Stimulated activated CD4-positive, alpha-beta T cell treated with anti-CD3 and anti-CD28 coated beads, TNF-alpha, amount 100 ng/mL, for 1 hour (primary cell): ENCODE measurements around the gene RABEP2.
"Not testable (repeated sequence)": the region's sequence is repeated elsewhere in the genome, so short reads cannot be mapped to it uniquely, and the experiment has no call there.

Experiments used
- DNase-seq, 3 donors: peaks; one replicate each; pipeline ENCODE4 v3.0.0-alpha.2; 2020; ENCODE audit warnings: low read depth in 3 of 3, low spot score in 1 of 3

Gene RABEP2

DNA sequence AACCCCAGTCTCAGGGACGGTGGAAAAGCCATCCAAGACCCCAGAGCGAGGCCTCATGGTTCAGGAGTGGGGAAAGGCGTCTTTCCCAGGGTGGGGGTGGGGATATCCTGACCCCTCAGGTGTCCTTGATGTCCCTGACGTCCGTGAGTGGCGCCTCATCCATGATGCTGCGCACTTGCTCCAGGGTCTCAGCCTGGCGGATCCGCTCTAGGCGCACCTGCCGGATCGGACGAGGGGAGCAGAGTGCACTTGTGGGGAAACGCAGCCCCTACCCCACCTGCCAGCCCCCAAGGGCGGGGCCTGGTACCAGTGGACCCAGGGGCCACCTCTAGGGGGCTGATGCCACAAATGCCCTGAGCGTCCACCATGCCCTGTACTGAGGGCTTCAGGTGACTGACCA, 20.2 kb downstream of the RABEP2 start:
- DNase-seq, result no peak

DNA sequence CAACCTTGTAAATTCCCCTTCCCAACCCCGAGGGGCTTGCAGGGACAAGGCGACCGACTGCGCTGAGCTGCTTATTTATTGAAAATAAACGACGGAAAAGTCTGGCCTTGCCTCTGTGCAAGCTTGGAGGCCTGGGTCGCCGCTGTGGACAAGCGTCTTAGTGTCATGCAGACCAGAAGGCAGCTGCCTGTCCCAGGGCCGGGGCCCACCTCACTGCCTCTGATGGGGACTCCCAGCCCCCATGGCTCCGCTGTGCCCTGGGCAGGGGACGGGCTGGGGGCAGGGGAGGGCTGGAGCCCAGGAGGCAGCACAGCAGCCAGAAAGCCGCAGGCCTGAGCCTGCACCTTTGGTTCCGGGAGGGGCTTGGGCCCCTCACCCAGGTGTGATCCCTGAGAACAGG, 20.7 kb downstream of the RABEP2 start:
- DNase-seq, result no peak

DNA sequence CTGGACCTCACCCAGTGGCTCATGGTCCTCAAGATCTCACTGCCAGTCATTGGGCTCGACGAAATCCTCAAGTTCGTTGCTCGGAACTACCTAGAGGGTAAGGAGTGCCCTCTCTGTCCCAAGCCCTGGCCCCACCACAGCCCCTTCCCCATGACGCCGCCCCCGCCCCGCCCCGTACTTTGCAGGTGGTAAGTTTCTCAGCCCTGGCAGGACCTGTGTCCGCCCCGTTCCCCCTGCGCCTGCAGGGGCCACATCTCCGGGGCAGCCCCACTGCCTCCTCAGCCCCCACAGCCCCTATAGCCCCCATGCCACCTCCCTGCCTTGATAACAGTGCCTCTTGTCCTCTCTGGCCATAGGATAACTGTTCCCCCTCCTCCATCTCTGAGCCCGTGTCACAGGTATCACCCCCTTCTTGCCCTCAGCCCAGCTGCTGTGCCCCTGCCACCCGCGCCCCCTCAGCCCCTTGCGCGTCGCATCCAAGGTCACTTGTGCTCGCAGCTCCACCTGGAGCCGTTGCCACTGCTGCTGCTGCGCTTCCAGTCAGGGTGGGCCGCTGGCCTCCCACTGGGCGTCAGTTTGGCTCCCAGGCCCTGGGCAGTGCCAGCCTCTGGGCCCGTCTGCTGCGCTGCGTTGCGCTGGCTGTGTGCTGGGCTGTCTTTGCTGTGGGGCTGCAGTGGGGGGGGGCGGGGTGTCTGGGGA, 21.5 kb downstream of the RABEP2 start:
- DNase-seq, result no peak

DNA sequence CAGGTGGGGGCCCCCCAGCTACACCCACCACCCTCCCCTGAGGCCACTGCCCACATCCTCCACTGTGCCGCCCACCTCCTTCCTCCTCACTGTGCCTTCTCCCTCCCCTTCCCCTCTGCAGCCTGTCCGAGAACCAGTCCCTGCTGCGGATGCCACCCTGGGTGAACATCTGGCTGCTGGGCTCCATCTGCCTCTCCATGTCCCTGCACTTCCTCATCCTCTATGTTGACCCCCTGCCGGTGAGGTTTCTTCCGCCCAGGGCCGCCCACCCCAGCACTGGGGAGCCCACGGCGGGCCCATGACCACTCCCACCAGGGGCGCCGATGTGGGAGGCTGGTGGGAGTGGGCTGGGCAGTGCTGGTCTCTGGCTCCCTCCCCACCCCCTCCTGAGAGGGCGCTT, 22.1 kb downstream of the RABEP2 start:
- no peak for DNase-seq

DNA sequence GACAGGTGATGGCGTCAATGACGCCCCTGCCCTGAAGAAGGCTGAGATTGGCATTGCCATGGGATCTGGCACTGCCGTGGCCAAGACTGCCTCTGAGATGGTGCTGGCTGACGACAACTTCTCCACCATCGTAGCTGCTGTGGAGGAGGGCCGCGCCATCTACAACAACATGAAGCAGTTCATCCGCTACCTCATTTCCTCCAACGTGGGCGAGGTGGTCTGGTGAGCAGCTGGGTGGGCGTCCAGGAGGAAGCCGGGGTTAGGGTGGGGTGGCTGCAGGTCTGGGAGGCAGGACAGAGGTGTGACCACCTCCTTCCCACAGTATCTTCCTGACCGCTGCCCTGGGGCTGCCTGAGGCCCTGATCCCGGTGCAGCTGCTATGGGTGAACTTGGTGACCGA, 23.2 kb downstream of the RABEP2 start:
- no peak for DNase-seq

DNA sequence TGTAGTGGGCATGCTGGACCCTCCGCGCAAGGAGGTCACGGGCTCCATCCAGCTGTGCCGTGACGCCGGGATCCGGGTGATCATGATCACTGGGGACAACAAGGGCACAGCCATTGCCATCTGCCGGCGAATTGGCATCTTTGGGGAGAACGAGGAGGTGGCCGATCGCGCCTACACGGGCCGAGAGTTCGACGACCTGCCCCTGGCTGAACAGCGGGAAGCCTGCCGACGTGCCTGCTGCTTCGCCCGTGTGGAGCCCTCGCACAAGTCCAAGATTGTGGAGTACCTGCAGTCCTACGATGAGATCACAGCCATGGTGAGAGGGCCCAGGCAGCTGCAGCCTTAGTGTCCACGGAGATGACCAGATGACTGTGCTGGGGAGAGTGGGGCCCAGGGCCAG, 24.4 kb downstream of the RABEP2 start:
- DNase-seq, result no peak

DNA sequence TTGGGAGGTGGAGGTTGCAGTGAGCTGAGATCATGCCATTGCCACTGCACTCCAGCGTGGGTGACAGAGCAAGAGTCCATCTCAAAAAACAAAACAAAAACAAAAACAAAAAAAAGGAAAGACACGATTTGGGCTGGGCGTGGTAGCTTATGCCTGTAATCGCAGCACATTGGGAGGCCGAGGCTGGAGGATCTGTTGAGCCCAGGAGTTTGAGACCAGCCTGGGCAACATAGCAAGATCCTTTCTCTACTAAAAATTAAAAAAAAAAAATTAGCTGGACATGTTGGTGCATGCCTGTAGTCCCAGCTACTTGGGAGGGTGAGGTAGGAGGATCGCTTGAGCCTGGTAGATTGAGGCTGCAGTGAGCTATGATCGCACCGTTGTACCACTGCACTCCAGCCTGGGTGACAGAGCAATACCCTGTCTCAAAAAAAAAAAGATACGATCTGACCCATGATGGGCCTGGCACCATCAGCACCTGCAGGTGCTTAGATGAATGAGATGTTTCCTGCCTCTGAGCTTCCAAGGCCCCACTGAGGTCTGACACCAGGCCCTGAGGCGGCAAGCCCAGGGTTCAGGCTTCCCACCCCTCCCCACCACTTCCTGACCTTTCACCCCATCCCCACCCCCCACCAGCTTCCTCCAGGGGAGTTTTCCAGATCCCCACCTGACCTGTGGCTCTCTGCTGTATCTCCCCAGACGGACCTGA, 25.0 kb downstream of the RABEP2 start:
- no peak for DNase-seq

DNA sequence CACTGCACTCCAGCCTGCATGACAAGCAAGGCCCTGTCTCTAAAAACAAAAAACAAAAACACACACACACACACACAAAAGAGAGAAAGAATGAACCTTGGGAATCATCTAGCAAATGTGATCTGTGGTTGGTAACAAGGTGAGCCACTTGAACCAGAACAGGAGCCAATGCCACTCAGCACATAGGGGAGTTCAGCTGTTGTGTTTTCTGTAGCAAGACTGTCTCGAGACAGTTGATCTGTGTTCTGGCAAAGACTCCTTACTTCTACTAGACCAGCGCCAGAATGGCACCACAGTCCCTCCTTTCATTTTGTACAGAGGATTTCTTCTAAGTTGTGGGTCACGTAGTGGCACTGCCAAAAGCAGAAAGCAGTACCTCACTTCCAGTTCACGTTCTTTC, 26.1 kb downstream of the RABEP2 start:
- DNase-seq, result no peak

DNA sequence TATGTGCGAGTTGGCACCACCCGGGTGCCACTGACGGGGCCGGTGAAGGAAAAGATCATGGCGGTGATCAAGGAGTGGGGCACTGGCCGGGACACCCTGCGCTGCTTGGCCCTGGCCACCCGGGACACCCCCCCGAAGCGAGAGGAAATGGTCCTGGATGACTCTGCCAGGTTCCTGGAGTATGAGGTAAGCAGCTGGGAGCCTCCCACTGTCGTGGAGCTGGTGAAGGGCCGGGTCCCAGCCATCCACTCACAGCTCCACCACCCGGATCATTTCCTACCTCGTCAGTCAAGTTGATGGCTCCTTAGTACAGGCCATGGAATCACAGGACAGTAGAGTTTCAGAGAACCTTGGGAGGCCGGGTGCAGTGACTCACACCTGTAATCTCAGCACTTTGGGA, 26.8 kb downstream of the RABEP2 start:
- no peak for DNase-seq

DNA sequence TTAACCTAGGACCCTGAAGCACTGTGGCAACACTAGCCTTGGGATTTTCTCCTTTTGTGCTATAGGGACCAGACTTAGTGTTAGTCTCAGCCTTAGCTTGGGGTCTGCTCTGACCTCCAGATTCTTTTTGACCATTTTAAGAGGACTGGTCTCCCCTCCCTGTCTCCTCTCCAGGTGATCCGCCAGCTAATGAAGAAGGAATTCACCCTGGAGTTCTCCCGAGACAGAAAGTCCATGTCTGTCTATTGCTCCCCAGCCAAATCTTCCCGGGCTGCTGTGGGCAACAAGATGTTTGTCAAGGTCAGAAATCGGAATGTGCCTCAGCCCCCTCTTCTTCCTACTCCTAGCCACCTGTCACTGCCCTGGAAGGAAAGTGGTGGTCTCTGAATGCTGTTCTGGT, 27.2 kb downstream of the RABEP2 start:
- no peak for DNase-seq

DNA sequence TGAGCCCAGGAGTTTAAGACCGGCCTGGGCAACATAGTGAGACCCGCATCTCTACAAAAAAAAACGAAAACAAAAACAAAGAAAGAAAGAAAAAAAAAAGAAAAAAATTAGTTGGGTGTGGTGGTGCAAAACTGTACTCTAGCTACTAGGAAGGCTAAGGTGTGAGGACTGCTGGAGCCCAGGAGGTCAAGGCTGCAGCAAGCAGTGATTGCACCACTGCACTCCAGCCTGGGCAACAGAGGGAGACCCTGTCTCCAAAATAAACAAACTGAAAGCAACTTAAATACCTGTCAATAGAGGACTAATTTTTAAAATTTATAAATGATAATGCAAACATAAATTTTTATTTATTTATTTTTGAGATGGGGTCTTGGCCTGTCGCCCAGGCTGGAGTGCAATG, 29.4 kb downstream of the RABEP2 start:
- no peak for DNase-seq

DNA sequence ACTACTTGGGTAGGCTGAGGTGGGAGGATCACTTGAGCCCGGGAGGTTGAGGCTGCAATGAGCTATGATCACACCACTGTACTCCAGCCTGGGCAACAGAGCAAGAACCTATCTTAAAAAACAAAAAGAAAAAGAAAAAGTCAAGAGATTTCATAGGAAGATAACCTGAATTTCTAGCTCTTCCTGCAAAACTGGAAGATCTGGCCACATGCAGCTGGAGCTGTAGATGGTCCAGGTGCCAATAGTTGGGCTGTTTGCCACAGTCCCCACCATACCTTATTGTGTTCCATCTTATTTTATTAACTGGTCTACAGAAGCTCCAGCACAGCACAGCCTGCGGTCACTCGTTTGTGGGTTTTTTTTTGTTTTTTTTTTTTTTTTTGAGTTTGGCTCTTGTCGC, 31.7 kb downstream of the RABEP2 start:
- no peak for DNase-seq

DNA sequence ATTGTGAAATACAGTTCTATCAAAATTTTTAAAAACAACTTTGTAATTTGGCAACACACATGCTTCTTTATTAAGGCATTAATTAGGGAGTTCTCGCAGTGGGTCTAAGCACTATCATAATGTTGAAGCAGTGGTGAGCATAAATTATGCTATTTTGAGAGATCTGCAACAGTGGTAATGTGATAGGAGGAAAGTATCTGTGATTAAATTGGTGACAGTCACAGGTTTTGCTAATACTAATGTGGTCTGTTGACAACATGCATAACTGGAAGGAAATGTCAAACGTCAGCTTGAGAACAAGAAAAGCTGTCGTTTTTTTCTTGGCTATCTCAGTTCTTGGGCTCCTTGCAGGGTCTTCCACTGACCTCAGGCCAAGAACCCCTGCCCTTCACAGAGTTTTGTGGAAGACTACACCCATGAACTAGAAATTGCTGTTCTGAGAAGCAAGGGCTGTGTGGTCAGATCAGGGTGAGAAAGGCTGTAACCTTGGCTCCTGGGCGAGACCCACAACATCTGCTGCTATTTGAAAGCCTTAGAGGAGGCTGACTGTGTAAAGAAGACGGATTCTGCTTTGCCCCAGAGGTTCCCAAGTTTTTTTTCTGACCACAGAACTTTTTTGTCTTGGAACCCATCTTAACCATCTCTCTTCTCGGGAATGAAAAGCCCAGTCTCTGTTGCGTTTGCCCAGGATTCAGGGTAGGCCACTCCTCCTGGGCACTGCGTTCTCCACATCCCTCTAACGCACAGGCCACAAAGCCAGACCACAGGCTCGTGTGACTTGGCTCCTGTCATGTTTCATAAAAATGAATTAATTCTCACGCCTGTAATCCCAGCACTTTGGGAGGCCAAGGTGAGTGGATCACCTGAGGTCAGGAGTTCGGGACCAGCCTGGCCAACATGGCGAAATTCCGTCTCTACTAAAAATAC, 32.8 kb downstream of the RABEP2 start:
- no peak for DNase-seq

DNA sequence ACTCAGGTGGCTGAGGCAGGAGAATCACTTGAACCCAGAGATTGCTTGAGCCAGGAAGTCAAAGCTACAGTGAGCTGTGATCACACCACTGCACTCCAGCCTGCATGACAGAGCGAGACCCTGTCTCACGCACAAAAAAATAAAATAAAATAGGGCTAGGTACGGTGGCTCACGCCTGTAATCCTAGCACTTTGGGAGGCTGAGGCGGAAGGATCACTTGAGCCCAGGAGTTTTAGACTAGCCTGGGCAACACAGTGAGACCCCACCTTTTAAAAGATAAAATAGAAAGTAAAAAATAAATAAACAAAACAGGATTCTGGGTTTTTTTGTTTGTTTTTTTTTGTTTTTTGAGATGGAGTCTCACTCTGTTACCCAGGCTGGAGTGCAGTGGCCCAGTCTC, 34.7 kb downstream of the RABEP2 start:
- DNase-seq, result not testable (repeated sequence)

DNA sequence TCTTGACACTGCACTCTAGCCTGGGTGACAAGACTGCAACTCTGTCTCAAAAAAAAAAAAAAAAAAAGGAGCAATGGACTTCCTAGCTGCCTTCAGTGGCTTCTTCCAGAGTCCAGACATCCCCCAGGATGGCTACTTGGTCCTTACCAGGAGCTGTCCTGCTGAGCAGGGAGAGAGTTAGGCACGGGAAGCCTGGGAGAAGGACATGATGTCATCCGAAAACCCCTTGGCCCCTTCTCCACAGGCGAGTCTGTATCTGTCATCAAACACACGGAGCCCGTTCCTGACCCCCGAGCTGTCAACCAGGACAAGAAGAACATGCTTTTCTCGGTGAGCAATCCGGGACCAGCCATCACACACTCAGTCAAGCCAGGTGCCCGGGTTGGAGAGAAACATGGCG, 38.1 kb downstream of the RABEP2 start:
- no peak for DNase-seq

DNA sequence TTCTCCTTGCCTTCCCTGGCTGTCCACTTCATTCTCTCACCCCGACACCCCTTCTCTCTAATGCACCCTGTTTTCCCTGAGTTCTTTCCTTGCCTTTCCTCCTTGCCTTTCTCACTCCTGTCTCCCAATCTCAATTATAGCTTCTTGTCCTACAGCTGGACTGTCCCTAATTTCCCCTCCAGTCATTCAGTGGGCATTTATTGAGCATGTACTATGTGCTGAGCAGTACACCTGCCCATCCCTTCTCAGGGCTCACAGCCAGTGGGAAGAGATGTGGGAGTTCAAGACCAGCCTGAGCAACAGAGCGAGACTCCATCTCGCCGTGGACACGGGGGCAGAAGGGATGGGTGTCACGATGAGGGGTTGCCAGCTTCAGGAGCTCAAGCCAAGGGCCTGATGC, 41.0 kb downstream of the RABEP2 start:
- DNase-seq, result no peak

DNA sequence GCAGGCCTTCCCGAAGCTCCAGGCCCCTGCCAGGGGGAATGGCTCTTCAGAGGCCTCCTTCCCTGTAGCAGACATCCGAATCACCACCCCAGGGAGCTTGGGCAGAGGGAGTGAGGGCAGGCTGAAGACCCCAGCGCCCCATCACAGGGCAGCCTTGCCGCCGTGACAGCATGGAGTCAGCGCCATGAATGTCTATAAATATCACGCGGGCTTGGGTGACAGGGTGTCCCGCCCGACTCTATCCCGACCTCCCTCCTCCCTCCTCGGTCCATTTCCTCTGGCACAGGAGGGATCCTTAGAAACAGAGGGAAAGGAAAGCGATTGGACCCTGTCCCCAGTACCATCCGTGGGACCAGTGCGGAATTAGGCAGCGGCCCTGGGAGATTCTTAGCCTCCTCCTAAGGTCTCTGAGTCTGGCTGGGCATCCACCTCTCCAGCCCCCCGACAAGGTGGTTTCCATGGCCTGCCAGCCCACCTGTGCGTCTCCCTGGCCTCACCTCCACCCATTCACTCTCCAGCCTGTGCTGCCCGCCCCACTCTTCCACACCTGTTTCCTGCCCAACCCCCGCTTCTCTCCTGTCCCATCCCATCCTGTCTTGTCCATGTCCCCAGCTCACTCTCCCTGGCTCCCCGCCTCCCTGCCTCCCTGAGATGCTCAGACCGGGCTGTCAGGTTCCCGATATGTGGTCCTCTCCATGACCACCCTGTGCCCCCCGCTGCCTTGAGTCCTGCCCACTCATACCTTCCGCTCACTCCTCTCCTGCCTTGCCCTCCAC, 41.6 kb downstream of the RABEP2 start:
- no peak for DNase-seq

DNA sequence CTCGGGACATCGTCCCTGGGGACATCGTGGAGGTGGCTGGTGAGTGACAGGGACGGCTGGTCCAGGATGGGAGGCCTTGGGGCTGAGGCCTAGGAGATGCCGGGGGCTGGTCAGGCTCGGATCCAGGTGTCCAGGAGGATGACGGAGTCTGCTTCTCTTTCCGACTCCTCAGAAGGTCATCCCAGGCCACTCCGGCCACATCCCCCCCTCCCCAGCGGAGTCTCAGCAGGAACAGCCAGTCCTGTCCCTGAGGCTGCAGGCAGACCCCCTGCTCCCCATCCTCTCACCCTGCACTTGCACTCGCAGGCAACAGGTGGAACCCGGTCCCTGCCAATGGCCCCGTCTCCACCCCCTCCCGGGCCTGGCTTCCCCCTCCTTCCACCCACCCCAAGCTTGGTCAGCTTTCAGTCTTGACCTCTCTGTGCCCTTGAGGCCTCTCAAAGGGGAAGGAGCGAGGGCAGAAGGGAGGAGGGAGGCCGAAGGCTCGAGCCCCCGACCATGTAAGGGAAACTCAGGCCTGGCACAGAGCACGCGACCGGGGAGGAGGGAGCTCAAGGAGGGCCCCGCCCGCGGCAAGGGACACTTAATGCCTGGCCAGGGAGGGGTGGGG, 42.4 kb downstream of the RABEP2 start:
- no peak for DNase-seq

DNA sequence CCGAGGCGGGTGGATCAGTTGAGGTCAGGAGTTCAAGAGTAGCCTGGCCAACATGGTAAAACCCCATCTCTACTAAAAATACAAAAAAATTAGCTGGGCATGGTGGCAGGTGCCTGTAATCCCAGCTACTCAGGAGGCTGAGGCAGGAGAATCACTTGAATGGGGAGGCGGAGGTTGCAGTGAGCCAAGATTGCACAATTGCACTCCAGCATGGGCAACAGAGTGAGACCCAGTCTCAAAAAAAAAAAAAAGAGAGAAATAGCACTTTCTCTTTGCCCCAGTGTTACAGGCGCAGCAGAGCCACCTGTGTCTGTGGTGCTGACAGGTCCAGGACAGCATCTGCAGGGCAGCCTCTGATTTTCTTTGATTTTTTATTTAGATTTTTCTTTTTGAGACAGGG, 43.5 kb downstream of the RABEP2 start:
- DNase-seq, result not testable (repeated sequence)

DNA sequence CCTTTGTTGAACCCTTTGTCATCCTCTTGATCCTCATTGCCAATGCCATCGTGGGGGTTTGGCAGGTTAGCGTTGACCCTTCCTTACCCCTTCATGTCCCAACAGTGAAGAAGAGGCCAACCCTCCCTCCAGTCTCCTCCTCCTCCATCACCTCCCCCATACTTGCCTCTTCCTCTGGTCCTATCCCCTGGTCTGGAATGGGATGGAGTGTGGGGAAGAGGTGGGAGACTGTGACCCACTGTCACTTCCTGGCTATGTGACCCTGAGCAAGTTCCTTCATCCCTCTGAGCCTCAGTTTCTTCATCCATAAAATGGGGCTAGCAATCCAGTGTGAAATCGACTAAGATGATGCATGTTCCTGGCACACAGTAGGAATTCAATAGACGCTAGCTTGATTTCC, 44.1 kb downstream of the RABEP2 start:
- no peak for DNase-seq

DNA sequence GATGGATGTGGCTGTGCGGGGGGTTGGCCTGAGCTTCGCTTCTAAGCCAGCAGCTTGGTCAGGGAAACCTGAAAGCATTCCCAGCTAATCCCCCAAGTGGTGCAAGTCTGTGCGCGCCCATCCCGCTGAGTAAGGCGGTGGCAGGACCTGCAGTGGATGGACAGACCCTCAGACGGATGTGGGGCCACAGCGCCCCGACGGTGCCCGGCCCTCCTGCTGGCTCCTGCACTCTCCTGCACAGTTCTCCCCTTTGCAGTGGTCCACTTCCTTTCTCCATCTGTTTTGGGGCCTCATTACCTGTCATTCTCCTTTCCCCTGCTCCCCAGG, 44.5 kb downstream of the RABEP2 start:
- DNase-seq, result no peak
